Measurements from ENCODE around the gene BBS12. TPM values are rescaled to one million over a fixed set of nuclear protein-coding genes. Genes with fewer than 3 reads are reported as not detected.

The BBS12 gene
- total RNA-seq, result 1 to 10 TPM; 1.4 to 3.0 TPM

- Histone ChIP-seq H3K36me3 (no peaks in the 10 kb centered on the region), H3K9me3 (no peaks in the 10 kb centered on the region), H3K4me3 (peak within 1 kb of the TSS; percentile 86), H3K4me1 (ENCODE audit: control insufficient read depth in 1 of 2, low read depth in 2 of 2) (peaks cover 5 to 13% of the 10 kb centered on the region in 2 donors), H3K27me3 (replicated peaks; ENCODE audit: insufficient read depth) (no peaks in the 10 kb centered on the region), H3K27ac (peak within 1 kb of the TSS; percentile 72 to 86)
- ATAC-seq (ENCODE audit: insufficient number of reproducible peaks, low FRiP score, low read depth) (peak; percentile 100), DNase-seq (ENCODE audit: low spot score) (peak; percentile 97)
- TF ChIP-seq CTCF (IDR thresholded peaks at IDR 0.05), result no peak
Measured at GRCh38 chr4:122732329-122733026, at the start of gene BBS12. BBS12 (plus strand) TSS chr4:122732704; CDS start chr4:122741893, 9,189 bp downstream.

- ATAC-seq (ENCODE audit: insufficient number of reproducible peaks, low FRiP score, low read depth) (no peak), DNase-seq (ENCODE audit: low spot score) (no peak)
- TF ChIP-seq CTCF (IDR thresholded peaks at IDR 0.05), result no peak
- Histone ChIP-seq H3K4me1 (ENCODE audit: control insufficient read depth in 1 of 2, low read depth in 2 of 2) (peaks cover 0 to 14% of the 10 kb centered on the region in 2 donors), H3K36me3 (no peaks in the 10 kb centered on the region), H3K4me3 (no peak overlapping the region), H3K27me3 (replicated peaks; ENCODE audit: insufficient read depth) (no peaks in the 10 kb centered on the region), H3K27ac (no peak overlapping the region), H3K9me3 (no peaks in the 10 kb centered on the region)
Measured at GRCh38 chr4:122686691-122687090, 45.8 kb upstream of the BBS12 start.

- no peak for TF ChIP-seq CTCF (IDR thresholded peaks at IDR 0.05)
- DNase-seq (ENCODE audit: low spot score) (no peak), ATAC-seq (ENCODE audit: insufficient number of reproducible peaks, low FRiP score, low read depth) (no peak)
- Histone ChIP-seq H3K36me3 (no peaks in the 10 kb centered on the region), H3K4me3 (peak overlapping the region; percentile 60), H3K27ac (no peak overlapping the region), H3K27me3 (replicated peaks; ENCODE audit: insufficient read depth) (no peaks in the 10 kb centered on the region), H3K9me3 (no peaks in the 10 kb centered on the region), H3K4me1 (ENCODE audit: control insufficient read depth in 1 of 2, low read depth in 2 of 2) (peaks cover 0 to 14% of the 10 kb centered on the region in 2 donors)
Measured at GRCh38 chr4:122687531-122688061, 44.9 kb upstream of the BBS12 start.

DNA sequence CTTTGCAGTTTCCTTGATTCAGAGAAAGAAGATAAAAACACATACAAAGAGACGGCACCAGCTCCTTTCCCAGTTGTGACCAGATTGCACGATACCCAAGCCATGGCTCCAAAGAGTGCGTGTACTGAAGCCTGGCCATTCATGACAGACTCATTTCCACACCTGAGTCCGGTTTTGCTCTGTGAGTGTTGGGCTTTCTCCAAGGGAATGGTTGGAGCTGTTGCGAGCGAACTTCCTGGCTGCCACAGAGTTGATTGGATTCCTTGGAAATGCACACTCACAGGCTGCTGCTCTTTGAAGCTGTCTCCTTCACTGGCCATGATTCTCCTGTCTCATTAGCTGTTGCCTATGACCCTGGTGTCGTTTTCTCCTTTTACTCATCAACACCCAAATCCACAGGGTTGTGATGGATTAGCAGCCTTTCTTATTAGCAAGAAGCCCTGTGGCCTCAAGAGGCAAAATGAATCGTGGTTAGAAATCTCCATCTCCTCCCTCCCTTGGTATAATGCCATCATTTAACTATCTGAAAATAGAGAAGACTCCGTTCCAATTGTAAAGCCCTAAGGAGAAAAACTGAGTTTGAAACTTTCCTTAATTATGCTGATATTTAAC lies 43.9 kb upstream of the BBS12 start:
- peak overlapping the region; percentile 60 for H3K4me3 ChIP-seq
- ATAC-seq (ENCODE audit: insufficient number of reproducible peaks, low FRiP score, low read depth) (no peak), DNase-seq (ENCODE audit: low spot score) (no peak)
- no peak for TF ChIP-seq CTCF (IDR thresholded peaks at IDR 0.05)
- no peaks in the 10 kb centered on the region for H3K36me3 ChIP-seq
- peaks cover 0 to 14% of the 10 kb centered on the region in 2 donors for H3K4me1 ChIP-seq (ENCODE audit: control insufficient read depth in 1 of 2, low read depth in 2 of 2)
- no peaks in the 10 kb centered on the region for H3K27me3 ChIP-seq (replicated peaks; ENCODE audit: insufficient read depth)
- H3K9me3 ChIP-seq, result no peaks in the 10 kb centered on the region
- no peak overlapping the region for H3K27ac ChIP-seq

DNA sequence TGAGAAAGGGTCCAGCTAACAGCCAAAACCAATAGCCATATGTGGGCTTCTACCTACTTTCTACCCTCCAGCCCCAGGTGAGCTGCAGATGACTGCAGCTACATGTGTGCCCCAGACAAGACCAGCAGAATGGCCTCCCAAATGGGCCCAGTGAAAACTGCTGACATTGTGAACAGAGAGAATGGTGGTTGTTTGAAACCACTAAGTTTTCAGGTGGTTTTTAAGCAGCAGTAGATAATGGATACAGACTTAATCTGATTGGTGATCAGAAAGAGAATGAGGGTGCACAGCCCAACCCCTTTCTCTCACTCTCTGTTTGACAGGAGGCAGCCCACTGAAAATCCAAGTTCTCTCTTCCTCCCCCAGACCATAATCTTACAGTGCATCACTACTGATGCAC lies 42.5 kb upstream of the BBS12 start:
- Histone ChIP-seq H3K9me3 (no peaks in the 10 kb centered on the region), H3K36me3 (no peaks in the 10 kb centered on the region), H3K27ac (no peak overlapping the region), H3K27me3 (replicated peaks; ENCODE audit: insufficient read depth) (no peaks in the 10 kb centered on the region), H3K4me3 (no peak overlapping the region), H3K4me1 (ENCODE audit: control insufficient read depth in 1 of 2, low read depth in 2 of 2) (peaks cover 0 to 14% of the 10 kb centered on the region in 2 donors)
- TF ChIP-seq CTCF (IDR thresholded peaks at IDR 0.05), result no peak
- DNase-seq (ENCODE audit: low spot score) (no peak), ATAC-seq (ENCODE audit: insufficient number of reproducible peaks, low FRiP score, low read depth) (no peak)

Data from thoracic aorta (tissue), 2 donors.